HG02642 (cell line): ENCODE data around the gene TMEM132E.

ENCODE experiments used
- ATAC-seq: cut with Tn5 transposase; IDR thresholded peaks from one replicate; pipeline ENCODE4 v1.9.1; 2021; ENCODE audit warnings: mild to moderate bottlenecking; ENCODE audit not compliant: unreplicated experiment, poor library complexity

Gene TMEM132E

GRCh38 chr17:34628879-34629278, 49.5 kb downstream of the TMEM132E start:
- no peak for ATAC-seq

- no peak for ATAC-seq
Observed at GRCh38 chr17:34633351-34633750, 54.0 kb downstream of the TMEM132E start.

GRCh38 chr17:34633760-34634159, 54.4 kb downstream of the TMEM132E start:
- ATAC-seq, result no peak

GRCh38 chr17:34634551-34635160, 55.3 kb downstream of the TMEM132E start:
- no peak for ATAC-seq

GRCh38 chr17:34635876-34636275, 56.5 kb downstream of the TMEM132E start:
- ATAC-seq, result no peak

GRCh38 chr17:34637041-34637547, 57.7 kb downstream of the TMEM132E start:
- no peak for ATAC-seq

GRCh38 chr17:34637548-34638525, 58.5 kb downstream of the TMEM132E start:
- peak; percentile 59 for ATAC-seq

GRCh38 chr17:34638526-34639260, 59.3 kb downstream of the TMEM132E start:
- ATAC-seq, result no peak

GRCh38 chr17:34639706-34640425, 60.5 kb downstream of the TMEM132E start:
- no peak for ATAC-seq

- no peak for ATAC-seq
Observed at GRCh38 chr17:34641368-34641767, 62.0 kb downstream of the TMEM132E start.

GRCh38 chr17:34644941-34645550, 65.7 kb downstream of the TMEM132E start:
- no peak for ATAC-seq

GRCh38 chr17:34645594-34645993, 66.2 kb downstream of the TMEM132E start:
- no peak for ATAC-seq

- no peak for ATAC-seq
Observed at GRCh38 chr17:34647511-34647910, 68.1 kb downstream of the TMEM132E start.

- no peak for ATAC-seq
Observed at GRCh38 chr17:34650051-34650750, 70.8 kb downstream of the TMEM132E start.

- ATAC-seq, result no peak
Observed at GRCh38 chr17:34651402-34651811, 72.0 kb downstream of the TMEM132E start.

GRCh38 chr17:34652021-34652555, 72.7 kb downstream of the TMEM132E start:
- ATAC-seq, result no peak

GRCh38 chr17:34653511-34653910, 74.1 kb downstream of the TMEM132E start:
- ATAC-seq, result no peak

- no peak for ATAC-seq
Observed at GRCh38 chr17:34654276-34654880, 75.0 kb downstream of the TMEM132E start.
